ENCODE data around the gene CDK17.
"Not testable (repeated sequence)": the region's sequence is repeated elsewhere in the genome, so short reads cannot be mapped to it uniquely, and the experiment has no call there.

The CDK17 gene

DNA sequence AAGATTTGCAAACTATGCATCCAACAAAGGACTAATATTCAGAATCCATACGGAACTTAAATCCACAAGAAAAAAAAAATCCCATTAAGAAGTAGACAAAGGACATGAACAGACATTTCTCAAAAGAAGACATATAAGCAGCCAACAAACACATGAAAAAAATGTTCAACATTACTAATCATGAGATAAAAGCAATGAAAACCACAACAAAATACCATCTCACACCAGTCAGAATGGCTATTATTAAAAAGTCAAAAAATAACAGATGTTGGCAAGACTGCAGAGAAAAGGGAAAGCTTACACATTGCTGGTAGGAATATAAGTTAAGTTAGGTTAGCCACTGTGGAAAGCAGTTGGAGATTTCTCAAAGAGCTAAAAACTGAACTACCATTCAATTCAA, 16.2 kb downstream of the CDK17 start:
- DNase-seq: no peak

DNA sequence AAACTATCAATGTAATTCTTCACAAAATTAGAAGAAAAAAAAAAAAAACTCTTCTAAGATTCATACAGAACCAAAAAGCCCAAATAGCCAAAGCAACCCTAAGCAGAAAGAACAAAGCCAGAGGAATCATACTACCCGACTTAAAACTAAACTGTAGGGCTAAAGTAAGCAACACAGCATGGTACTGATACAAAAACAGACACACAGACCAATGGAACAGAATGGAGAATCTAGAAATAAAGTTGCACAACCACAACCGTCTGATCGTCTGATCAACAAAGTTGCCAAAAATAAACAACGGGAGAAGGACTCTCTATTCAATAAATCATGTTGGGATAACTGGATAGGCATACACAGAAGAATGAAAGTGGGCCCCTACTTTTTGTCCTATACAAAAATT, 16.9 kb downstream of the CDK17 start:
- DNase-seq: no peak

- not testable (repeated sequence) for DNase-seq
Measured at GRCh38 chr12:96379743-96380142, 20.5 kb downstream of the CDK17 start.

DNA sequence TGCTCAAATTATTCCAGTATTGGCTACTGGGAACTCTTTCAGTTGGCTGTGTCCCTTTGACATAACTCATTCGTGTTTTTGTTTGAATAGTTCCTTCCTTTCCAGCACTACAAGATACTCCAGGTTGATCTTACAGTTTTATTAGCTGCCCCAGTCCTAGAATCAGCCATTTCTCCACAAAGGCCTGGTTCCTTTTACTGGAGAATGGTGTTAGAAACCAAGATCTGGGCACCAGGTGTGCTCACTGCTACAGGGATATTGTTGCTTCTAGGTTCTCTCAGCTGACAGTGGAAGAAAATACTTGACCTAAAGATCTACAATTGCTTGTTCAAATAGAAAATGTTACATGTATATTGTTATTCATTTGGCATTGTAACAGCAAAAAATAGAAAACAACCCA, 21.9 kb downstream of the CDK17 start:
- DNase-seq: no peak

DNA sequence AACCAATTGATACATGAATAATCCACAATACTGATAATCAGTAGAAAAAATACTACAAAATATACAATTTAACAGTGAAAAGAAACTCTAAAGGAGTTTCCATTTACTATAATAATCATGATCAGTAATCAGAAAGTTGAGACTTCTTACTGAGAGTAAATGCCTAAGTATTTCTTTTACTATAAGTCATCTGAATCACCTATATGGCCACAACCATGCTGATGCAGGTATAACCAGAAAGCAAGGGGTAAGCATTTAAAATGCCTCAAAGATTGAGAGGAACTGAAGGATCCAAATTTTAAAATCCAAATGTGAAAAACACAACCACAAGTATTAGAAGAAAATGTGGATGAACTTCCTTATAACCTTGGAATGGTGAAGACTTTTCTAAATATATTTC, 23.4 kb downstream of the CDK17 start:
- DNase-seq: no peak

- no peak for DNase-seq
Measured at GRCh38 chr12:96375841-96376604, 24.2 kb downstream of the CDK17 start.

- DNase-seq: no peak
Measured at GRCh38 chr12:96375170-96375569, 25.1 kb downstream of the CDK17 start.

GRCh38 chr12:96371790-96372699, 28.2 kb downstream of the CDK17 start:
- no peak for DNase-seq

GRCh38 chr12:96371138-96371789, 29.0 kb downstream of the CDK17 start:
- no peak for DNase-seq

GRCh38 chr12:96368687-96369086, 31.6 kb downstream of the CDK17 start:
- no peak for DNase-seq

- no peak for DNase-seq
Measured at GRCh38 chr12:96368233-96368632, 32.0 kb downstream of the CDK17 start.

GRCh38 chr12:96366381-96366654, 33.9 kb downstream of the CDK17 start:
- no peak for DNase-seq

DNA sequence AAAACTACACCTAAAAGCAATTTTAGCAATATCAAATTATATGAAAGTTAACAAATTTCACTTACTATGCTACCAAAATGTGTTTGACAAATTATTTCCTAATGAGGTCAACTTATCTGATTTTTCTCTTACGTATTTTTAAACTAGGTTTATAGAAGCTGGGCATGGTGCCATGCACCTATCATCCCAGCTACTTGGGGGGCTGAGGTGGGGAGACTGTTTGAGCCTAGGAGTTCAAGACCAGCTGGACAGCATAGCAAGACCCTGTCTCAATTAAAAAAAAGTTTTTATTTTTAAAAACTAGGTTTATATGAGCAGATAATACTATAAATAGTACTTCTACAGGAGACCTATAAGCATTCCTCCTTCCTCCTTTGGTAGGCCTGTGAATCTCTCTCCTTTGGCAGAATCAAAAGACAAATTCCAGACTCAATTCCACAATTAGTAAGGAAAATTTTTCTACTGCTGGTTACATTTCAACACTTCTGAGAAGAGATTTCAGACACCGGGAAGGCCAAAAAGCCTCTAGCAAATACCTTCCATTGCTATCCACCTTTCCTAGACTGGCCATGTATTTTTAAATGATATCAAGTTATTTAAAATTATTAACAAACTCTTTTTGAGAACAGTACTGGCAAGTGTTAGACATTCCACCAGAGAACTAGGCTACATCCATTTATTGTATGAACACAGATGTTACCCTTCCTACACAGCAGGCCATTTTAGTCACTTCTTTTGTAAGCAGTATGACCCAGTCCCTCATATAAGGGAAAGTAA, 34.4 kb downstream of the CDK17 start:
- DNase-seq: no peak

DNA sequence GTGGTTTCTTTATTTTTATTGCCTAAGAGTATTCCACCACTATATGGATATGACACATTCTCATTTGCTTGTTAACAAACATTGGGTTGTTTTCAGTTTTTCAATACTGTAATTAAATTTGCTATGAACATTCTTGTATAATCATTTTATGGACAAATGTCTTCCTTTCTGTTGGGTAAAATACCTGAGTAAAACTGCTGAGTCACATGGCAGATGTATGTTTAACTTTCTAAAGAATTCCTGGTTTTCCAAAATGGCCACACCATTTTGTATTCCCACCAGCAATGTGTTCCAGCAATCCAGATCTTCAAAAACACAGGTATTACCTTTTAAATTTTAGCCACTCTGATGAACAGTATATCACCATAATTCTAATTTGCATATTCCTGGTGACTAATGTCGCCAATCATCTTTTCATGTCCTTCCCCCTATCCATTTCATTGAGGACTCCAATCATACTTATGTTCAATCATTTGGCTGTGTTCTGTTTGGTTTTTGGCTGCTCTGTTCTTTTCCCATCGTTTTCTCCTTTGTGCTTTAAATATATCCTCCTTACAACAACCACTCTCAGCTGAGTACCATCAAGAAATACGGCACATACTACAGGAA, 36.0 kb downstream of the CDK17 start:
- no peak for DNase-seq

DNA sequence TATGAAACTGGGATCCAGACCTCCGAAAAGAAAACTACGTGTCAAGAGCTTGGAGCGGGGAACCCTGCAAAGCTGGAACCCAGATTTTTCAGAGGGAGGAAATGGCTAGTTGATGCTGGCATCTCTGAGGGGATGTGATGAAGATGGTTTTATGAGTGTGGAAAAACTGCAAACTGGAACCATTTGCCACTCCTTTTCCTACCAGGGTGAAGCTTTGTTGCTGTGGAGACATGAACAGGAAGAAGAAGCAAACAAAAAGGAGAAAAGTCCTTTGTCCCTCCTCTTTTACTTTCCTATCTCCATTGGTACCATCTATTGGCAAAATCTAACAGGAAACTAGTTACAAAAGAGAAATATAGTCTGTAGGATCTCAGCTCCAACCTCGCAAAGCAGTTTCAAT, 39.2 kb downstream of the CDK17 start:
- DNase-seq: no peak

DNA sequence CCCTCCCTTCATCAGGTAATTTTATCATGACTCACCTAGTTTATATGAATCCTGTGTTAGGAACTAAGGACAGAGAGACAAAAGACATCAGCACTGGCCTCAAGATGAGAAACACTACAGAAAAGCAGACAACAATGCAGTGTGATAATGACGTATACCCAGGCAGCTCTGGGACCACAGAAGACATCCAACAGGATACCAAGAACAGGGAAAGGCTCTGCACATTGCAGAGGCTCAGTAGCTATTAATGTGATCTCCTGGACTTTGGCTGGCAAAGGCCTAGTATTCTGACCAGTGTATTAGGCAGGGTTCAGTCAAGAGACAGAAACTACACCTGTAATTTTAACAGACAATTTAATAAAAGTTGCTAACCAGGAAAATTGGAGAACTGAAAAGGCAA, 39.7 kb downstream of the CDK17 start:
- DNase-seq: no peak

- DNase-seq: no peak
Measured at GRCh38 chr12:96359328-96359727, 40.9 kb downstream of the CDK17 start.

GRCh38 chr12:96356831-96357230, 43.4 kb downstream of the CDK17 start:
- DNase-seq: no peak

GRCh38 chr12:96354844-96355534, 45.2 kb downstream of the CDK17 start:
- no peak for DNase-seq

DNA sequence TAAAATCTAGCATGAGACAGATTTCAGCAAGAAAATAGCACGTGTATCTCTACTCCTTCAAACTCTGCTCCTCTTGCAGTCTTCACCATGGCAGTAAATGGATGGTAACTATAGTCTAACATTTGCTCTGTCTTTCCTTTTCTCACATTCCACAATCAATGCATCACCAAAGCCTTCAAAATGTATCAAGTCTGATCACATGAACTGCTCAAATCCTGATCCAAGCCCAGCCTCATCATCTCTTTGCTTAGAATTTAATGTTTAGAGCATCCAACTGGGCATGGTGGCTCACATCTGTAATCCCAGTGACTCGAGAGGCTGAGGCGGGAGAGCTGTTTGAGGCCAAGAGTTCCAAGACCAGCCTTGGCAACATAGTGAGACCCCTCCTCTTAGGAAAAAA, 45.9 kb downstream of the CDK17 start:
- DNase-seq: no peak

DNA sequence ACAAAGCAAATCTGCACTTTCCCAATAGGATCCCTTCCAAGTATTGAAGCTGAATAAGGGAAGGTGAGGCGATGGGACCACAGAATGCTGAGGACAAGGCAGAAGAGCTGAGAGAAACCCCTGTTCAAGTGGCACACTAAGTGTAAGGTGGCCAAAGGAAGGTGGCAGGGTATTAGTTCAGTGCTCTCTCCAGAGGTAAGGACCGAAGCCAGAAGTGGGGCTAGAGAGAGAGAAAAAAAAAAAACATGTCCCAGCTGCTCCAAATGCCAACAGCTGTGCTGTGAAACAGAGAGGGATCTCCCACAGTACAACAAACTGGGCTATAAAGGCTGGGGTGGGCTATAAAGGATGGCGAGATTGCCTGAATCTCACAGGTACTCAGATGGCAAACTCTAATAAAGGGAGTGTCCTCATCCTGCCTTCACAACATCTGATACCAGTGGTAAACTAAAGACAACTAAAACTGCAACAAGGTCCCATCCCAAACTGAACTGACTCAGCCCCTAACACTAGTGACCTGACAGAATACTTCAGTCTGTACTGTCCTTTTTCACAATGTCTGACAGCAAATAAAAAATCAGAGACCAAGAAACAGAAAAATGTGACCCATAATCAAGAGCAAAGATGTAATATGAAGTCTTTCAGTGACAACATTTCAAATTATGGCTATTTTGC, 47.9 kb downstream of the CDK17 start:
- no peak for DNase-seq
